GM23338 (cell line): ENCODE results near the gene R3HDM4. TPM values are rescaled to one million over a fixed set of nuclear protein-coding genes. Genes with fewer than 3 reads are reported as not detected.

Experiments used
- ATAC-seq: fragments of 200-7000 bp; cut with Tn5 transposase; 3 replicates; pipeline ENCODE4 v1.9.1; 2020
- DNase-seq: peaks from one replicate; pipeline ENCODE4 v3.0.0-alpha.2; 2015; ENCODE audit warnings: low spot score
- H2AFZ ChIP-seq: fragments of 200-600 bp; sonication (generic); 2 replicates; pipeline ENCODE4 v1.8.0; 2016; ENCODE audit warnings: antibody characterized with exemption, mild to moderate bottlenecking, moderate library complexity
- H3F3A ChIP-seq: fragments of 200-600 bp; sonication (generic); replicated peaks from 2 replicates; pipeline ENCODE4 v1.8.0; 2017; ENCODE audit warnings: antibody characterized with exemption, mixed run types, low read depth
- H3K27ac ChIP-seq: fragments of 200-600 bp; sonication (generic); 2 replicates; pipeline ENCODE4 v1.6.1; 2016; ENCODE audit warnings: low read depth
- H3K27me3 ChIP-seq: fragments of 200-600 bp; sonication (generic); 2 replicates; pipeline ENCODE4 v1.8.0; 2016; ENCODE audit warnings: mild to moderate bottlenecking, mixed run types, moderate library complexity; ENCODE audit not compliant: insufficient read depth
- H3K36me3 ChIP-seq: fragments of 200-600 bp; sonication (generic); 2 replicates; pipeline ENCODE4 v1.8.0; 2016; ENCODE audit warnings: mild to moderate bottlenecking; ENCODE audit not compliant: insufficient read depth
- H3K4me1 ChIP-seq: fragments of 200-600 bp; sonication (generic); 2 replicates; pipeline ENCODE4 v1.8.0; 2016; ENCODE audit warnings: mild to moderate bottlenecking, moderate library complexity; ENCODE audit not compliant: insufficient read depth
- H3K4me2 ChIP-seq: fragments of 200-600 bp; sonication (generic); 2 replicates; pipeline ENCODE4 v1.7.1; 2017; ENCODE audit warnings: mixed run types
- H3K4me3 ChIP-seq: fragments of 200-600 bp; sonication (generic); 2 replicates; pipeline ENCODE4 v1.6.1; 2016; ENCODE audit warnings: mixed run types
- H3K79me2 ChIP-seq: fragments of 200-600 bp; sonication (generic); replicated peaks from 2 replicates; pipeline ENCODE4 v1.8.0; 2017; ENCODE audit warnings: mild to moderate bottlenecking; ENCODE audit not compliant: insufficient read depth
- H3K9me2 ChIP-seq: fragments of 200-600 bp; sonication (generic); 2 replicates; pipeline ENCODE4 v1.8.0; 2017; ENCODE audit not compliant: insufficient read depth
- H4K20me1 ChIP-seq: fragments of 200-600 bp; sonication (generic); replicated peaks from 2 replicates; pipeline ENCODE4 v1.8.0; 2017; ENCODE audit warnings: mild to moderate bottlenecking; ENCODE audit not compliant: insufficient read depth
- H3K27ac Mint-ChIP-seq: 2 replicates; pipeline ENCODE4 v1.8.0; 2020; ENCODE audit warnings: inconsistent platforms, mild to moderate bottlenecking, moderate library complexity, mixed read lengths
- H3K27me3 Mint-ChIP-seq: 3 replicates; pipeline ENCODE4 v1.8.0; 2022; ENCODE audit warnings: low read depth, mild to moderate bottlenecking, moderate library complexity, mixed read lengths, inconsistent platforms; ENCODE audit not compliant: insufficient read depth, poor library complexity
- H3K36me3 Mint-ChIP-seq: 3 replicates; pipeline ENCODE4 v1.8.0; 2021; ENCODE audit warnings: low read depth, mild to moderate bottlenecking, inconsistent platforms, moderate library complexity, mixed read lengths
- H3K4me1 Mint-ChIP-seq: 3 replicates; pipeline ENCODE4 v1.8.0; 2020; ENCODE audit warnings: mild to moderate bottlenecking, inconsistent platforms, mixed read lengths
- H3K4me3 Mint-ChIP-seq: 3 replicates; pipeline ENCODE4 v1.8.0; 2021; ENCODE audit warnings: moderate library complexity, mild to moderate bottlenecking, inconsistent platforms, mixed read lengths
- H3K9me3 Mint-ChIP-seq: 3 replicates; pipeline ENCODE4 v1.8.0; 2020; ENCODE audit warnings: moderate library complexity, mild to moderate bottlenecking, inconsistent platforms, mixed read lengths
- CREB1 ChIP-seq: fragments of 250-450 bp; sonication (Bioruptor Pico); IDR thresholded peaks from 2 replicates; pipeline ENCODE4 v1.5.0; 2020; ENCODE audit warnings: low read depth, mild to moderate bottlenecking, moderate library complexity
- CTCF ChIP-seq, 2 experiments: fragments of 200-600 bp in 1 of 2; sonication (generic) in 1 of 2; conservative IDR thresholded peaks; 2 replicates each; pipeline versions ENCODE4 v1.5.1 to v1.6.1; 2016 to 2017; ENCODE audit warnings: antibody characterized with exemption in 2 of 2, low read depth in 2 of 2, mild to moderate bottlenecking in 2 of 2, moderate library complexity in 1 of 2
- EZH2 ChIP-seq: fragments of 200-600 bp; sonication (generic); IDR thresholded peaks from one replicate; pipeline ENCODE4 v1.8.0; 2017; ENCODE audit warnings: antibody characterized with exemption, mild to moderate bottlenecking, low read depth; ENCODE audit not compliant: unreplicated experiment
- EZH2phosphoT487 ChIP-seq: fragments of 200-600 bp; sonication (generic); IDR thresholded peaks from one replicate; pipeline ENCODE4 v1.8.1; 2018; ENCODE audit warnings: antibody characterized with exemption; ENCODE audit not compliant: unreplicated experiment
- JUNB ChIP-seq: IDR thresholded peaks from one replicate; pipeline ENCODE4 v1.6.1; 2016; ENCODE audit warnings: antibody characterized with exemption; ENCODE audit not compliant: unreplicated experiment
- NANOG ChIP-seq: IDR thresholded peaks from 2 replicates; pipeline ENCODE4 v1.6.1; 2016; ENCODE audit warnings: antibody characterized with exemption, borderline replicate concordance
- REST ChIP-seq: IDR thresholded peaks from one replicate; pipeline ENCODE4 v1.6.1; 2018; ENCODE audit warnings: antibody characterized with exemption; ENCODE audit not compliant: unreplicated experiment
- STAT1 ChIP-seq: IDR thresholded peaks from one replicate; pipeline ENCODE4 v1.6.1; 2016; ENCODE audit warnings: antibody characterized with exemption; ENCODE audit not compliant: unreplicated experiment
- polyA plus RNA-seq: library from polyadenylated mRNA; unstranded; fragments of >200 nt; fragmentation: Nextera tagmentation; extraction: Ambion mirVana; gene quantifications from 2 replicates; pipeline ENCODE4 v1.2.1, GENCODE V29; 2016
- total RNA-seq: library from RNA; depleted of rRNA; stranded (reverse); fragments of >200 nt; shearing (Covaris generic); gene quantifications from 2 replicates; pipeline ENCODE4 v1.2.3, GENCODE V29; 2014
- TF ChIP-seq, protein P1 (sequence below): fragments of 250-450 bp; sonication (Bioruptor Pico); IDR thresholded peaks from 2 replicates; pipeline ENCODE4 v1.5.0; 2020; ENCODE audit warnings: mild to moderate bottlenecking, moderate library complexity
- TF ChIP-seq, protein P2 (sequence below): IDR thresholded peaks from 2 replicates; pipeline ENCODE4 v1.6.1; 2016; ENCODE audit warnings: antibody characterized with exemption

R3HDM4 gene
- total and polyA plus RNA-seq, 2 experiments from 2014 or later = 76.5 to 87.1 TPM

- TF ChIP-seq, protein P1, sequence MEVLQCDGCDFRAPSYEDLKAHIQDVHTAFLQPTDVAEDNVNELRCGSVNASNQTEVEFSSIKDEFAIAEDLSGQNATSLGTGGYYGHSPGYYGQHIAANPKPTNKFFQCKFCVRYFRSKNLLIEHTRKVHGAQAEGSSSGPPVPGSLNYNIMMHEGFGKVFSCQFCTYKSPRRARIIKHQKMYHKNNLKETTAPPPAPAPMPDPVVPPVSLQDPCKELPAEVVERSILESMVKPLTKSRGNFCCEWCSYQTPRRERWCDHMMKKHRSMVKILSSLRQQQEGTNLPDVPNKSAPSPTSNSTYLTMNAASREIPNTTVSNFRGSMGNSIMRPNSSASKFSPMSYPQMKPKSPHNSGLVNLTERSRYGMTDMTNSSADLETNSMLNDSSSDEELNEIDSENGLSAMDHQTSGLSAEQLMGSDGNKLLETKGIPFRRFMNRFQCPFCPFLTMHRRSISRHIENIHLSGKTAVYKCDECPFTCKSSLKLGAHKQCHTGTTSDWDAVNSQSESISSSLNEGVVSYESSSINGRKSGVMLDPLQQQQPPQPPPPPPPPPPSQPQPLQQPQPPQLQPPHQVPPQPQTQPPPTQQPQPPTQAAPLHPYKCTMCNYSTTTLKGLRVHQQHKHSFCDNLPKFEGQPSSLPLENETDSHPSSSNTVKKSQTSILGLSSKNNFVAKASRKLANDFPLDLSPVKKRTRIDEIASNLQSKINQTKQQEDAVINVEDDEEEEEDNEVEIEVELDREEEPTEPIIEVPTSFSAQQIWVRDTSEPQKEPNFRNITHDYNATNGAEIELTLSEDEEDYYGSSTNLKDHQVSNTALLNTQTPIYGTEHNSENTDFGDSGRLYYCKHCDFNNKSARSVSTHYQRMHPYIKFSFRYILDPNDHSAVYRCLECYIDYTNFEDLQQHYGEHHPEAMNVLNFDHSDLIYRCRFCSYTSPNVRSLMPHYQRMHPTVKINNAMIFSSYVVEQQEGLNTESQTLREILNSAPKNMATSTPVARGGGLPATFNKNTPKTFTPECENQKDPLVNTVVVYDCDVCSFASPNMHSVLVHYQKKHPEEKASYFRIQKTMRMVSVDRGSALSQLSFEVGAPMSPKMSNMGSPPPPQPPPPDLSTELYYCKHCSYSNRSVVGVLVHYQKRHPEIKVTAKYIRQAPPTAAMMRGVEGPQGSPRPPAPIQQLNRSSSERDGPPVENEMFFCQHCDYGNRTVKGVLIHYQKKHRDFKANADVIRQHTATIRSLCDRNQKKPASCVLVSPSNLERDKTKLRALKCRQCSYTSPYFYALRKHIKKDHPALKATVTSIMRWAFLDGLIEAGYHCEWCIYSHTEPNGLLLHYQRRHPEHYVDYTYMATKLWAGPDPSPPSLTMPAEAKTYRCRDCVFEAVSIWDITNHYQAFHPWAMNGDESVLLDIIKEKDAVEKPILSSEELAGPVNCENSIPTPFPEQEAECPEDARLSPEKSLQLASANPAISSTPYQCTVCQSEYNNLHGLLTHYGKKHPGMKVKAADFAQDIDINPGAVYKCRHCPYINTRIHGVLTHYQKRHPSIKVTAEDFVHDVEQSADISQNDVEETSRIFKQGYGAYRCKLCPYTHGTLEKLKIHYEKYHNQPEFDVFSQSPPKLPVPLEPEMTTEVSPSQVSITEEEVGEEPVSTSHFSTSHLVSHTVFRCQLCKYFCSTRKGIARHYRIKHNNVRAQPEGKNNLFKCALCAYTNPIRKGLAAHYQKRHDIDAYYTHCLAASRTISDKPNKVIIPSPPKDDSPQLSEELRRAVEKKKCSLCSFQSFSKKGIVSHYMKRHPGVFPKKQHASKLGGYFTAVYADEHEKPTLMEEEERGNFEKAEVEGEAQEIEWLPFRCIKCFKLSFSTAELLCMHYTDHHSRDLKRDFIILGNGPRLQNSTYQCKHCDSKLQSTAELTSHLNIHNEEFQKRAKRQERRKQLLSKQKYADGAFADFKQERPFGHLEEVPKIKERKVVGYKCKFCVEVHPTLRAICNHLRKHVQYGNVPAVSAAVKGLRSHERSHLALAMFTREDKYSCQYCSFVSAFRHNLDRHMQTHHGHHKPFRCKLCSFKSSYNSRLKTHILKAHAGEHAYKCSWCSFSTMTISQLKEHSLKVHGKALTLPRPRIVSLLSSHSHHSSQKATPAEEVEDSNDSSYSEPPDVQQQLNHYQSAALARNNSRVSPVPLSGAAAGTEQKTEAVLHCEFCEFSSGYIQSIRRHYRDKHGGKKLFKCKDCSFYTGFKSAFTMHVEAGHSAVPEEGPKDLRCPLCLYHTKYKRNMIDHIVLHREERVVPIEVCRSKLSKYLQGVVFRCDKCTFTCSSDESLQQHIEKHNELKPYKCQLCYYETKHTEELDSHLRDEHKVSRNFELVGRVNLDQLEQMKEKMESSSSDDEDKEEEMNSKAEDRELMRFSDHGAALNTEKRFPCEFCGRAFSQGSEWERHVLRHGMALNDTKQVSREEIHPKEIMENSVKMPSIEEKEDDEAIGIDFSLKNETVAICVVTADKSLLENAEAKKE (CRISPR knock-in tag) = no peak
- TF ChIP-seq NANOG = no peak
- no peak for TF ChIP-seq EZH2phosphoT487
- TF ChIP-seq STAT1 = no peak
- TF ChIP-seq JUNB = no peak
- TF ChIP-seq EZH2 = no peak
- TF ChIP-seq CREB1 (CRISPR knock-in tag) = no peak
These were observed 31.7 kb upstream of the R3HDM4 start (continued) for GRCh38 chr19:944663-945241.

DNA sequence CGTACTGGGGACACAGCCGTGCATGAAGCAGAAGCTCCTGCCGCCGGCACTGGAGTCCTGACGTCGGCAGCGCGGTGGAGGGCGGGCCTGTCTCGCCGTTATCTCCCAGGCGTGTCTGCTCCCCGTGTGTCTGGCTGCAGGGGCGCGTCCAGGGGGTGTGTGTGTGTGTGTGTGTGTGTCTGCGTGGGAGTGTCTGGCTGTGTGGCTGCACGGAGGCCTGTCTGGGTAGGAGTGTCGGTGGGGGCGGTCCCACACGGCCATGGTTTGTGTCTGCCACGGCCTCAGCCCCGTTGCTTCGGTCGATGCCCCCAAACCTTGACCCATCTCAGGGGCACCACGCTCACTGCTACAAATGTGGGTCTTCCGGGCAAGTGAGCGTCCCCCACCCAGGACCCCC, 31.1 kb upstream of the R3HDM4 start:
- H3K79me2 ChIP-seq = peaks cover 42% of the 10 kb centered on the region
- H3K27me3 ChIP-seq = no peaks in the 10 kb centered on the region
- peaks cover 37% of the 10 kb centered on the region for H3K36me3 Mint-ChIP-seq
- peaks cover 5% of the 10 kb centered on the region for H4K20me1 ChIP-seq
- no peak overlapping the region for H2AFZ ChIP-seq
- no peak overlapping the region for H3K4me3 Mint-ChIP-seq
- no peak for TF ChIP-seq CTCF (conservative IDR thresholded peaks at IDR 0.05; ENCODE audit: low read depth in 2 of 2)
- TF ChIP-seq JUNB = no peak
- TF ChIP-seq, protein P2, sequence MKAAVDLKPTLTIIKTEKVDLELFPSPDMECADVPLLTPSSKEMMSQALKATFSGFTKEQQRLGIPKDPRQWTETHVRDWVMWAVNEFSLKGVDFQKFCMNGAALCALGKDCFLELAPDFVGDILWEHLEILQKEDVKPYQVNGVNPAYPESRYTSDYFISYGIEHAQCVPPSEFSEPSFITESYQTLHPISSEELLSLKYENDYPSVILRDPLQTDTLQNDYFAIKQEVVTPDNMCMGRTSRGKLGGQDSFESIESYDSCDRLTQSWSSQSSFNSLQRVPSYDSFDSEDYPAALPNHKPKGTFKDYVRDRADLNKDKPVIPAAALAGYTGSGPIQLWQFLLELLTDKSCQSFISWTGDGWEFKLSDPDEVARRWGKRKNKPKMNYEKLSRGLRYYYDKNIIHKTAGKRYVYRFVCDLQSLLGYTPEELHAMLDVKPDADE = no peak
- TF ChIP-seq EZH2phosphoT487 = no peak
- no peak for TF ChIP-seq REST
- H3K9me3 Mint-ChIP-seq = peaks cover 2% of the 10 kb centered on the region; the same call in 1 of the 3 replicates
- peaks cover 20% of the 10 kb centered on the region for H3K27me3 Mint-ChIP-seq
- H3F3A ChIP-seq = 0 out of 2 replicates have a peak, but pooled peaks cover 3% of the 10 kb centered on the region
- ATAC-seq = no peak
- DNase-seq = no peak
- H3K4me1 Mint-ChIP-seq = no peaks in the 10 kb centered on the region; the same call in 2 of the 3 replicates
- H3K27ac ChIP-seq = no peak overlapping the region
- H3K27ac Mint-ChIP-seq = no peak overlapping the region
- H3K9me2 ChIP-seq = no peaks in the 10 kb centered on the region
- H3K4me2 ChIP-seq = no peak overlapping the region
- H3K36me3 ChIP-seq = no peaks in the 10 kb centered on the region
- no peaks in the 10 kb centered on the region for H3K4me1 ChIP-seq
- H3K4me3 ChIP-seq = no peak overlapping the region
